Liver (tissue), 9 donors: Measurements from ENCODE around the gene KAZN. TPM values are rescaled to one million over a fixed set of nuclear protein-coding genes. Genes with fewer than 3 reads are reported as not detected.

ENCODE experiments used
- DNase-seq: peaks from one replicate; pipeline ENCODE4 v3.0.0-alpha.2; 2017; ENCODE audit warnings: low spot score
- H3K27ac ChIP-seq, 2 donors: one replicate each; pipeline ENCODE4 v1.7.0; 2013; ENCODE audit warnings: inconsistent platforms in 2 of 2, low read length in 2 of 2, control low read depth in 1 of 2, low read depth in 1 of 2, mild to moderate bottlenecking in 1 of 2
- H3K27me3 ChIP-seq, 4 donors: one replicate each; pipeline versions ENCODE4 v1.6.1 to v1.7.0; 2013; ENCODE audit warnings: low read length in 3 of 4, inconsistent platforms in 1 of 4, mild to moderate bottlenecking in 1 of 4, moderate library complexity in 1 of 4; ENCODE audit not compliant: control insufficient read depth in 4 of 4, insufficient read depth in 4 of 4
- H3K36me3 ChIP-seq, 4 donors: one replicate each; pipeline versions ENCODE4 v1.6.1 to v1.7.0; 2013; ENCODE audit warnings: low read length in 3 of 4, mild to moderate bottlenecking in 3 of 4, low read depth in 1 of 4, moderate library complexity in 1 of 4; ENCODE audit not compliant: control insufficient read depth in 4 of 4, insufficient read depth in 3 of 4
- H3K4me1 ChIP-seq, 4 donors: one replicate each; pipeline versions ENCODE4 v1.6.1 to v1.7.0; 2013; ENCODE audit warnings: low read length in 3 of 4, mild to moderate bottlenecking in 3 of 4, moderate library complexity in 1 of 4; ENCODE audit not compliant: control insufficient read depth in 4 of 4, insufficient read depth in 4 of 4
- H3K4me3 ChIP-seq, 3 donors: one replicate each; pipeline versions ENCODE4 v1.6.1 to v1.7.0; 2013; ENCODE audit warnings: low read length in 3 of 3, control low read depth in 1 of 3, low read depth in 1 of 3, mild to moderate bottlenecking in 1 of 3
- H3K9ac ChIP-seq, 2 donors: one replicate each; pipeline ENCODE4 v1.7.0; 2013; ENCODE audit warnings: low read length in 2 of 2, mild to moderate bottlenecking in 2 of 2, moderate library complexity in 2 of 2, control low read depth in 1 of 2, low read depth in 1 of 2
- H3K9me3 ChIP-seq, 4 donors: one replicate each; pipeline versions ENCODE4 v1.6.1 to v1.7.0; 2013; ENCODE audit warnings: low read length in 3 of 4; ENCODE audit not compliant: control insufficient read depth in 4 of 4
- ATF3 ChIP-seq: IDR thresholded peaks from 2 replicates; pipeline ENCODE4 v1.6.1; 2016; ENCODE audit warnings: antibody characterized with exemption
- EGR1 ChIP-seq, 2 donors: IDR thresholded peaks; 2 replicates each; pipeline ENCODE4 v1.6.1; 2016 to 2018; ENCODE audit warnings: antibody characterized with exemption in 2 of 2, low read depth in 2 of 2
- FOXA1 ChIP-seq: IDR thresholded peaks from 2 replicates; pipeline ENCODE4 v1.6.1; 2016; ENCODE audit warnings: antibody characterized with exemption
- FOXA2 ChIP-seq: IDR thresholded peaks from 2 replicates; pipeline ENCODE4 v1.6.1; 2016; ENCODE audit warnings: antibody characterized with exemption
- GABPA ChIP-seq, 2 donors: IDR thresholded peaks in 1 of 2; conservative IDR thresholded peaks in 1 of 2; 2 replicates each; pipeline ENCODE4 v1.6.1; 2016; ENCODE audit warnings: antibody characterized with exemption in 2 of 2, mild to moderate bottlenecking in 1 of 2, moderate library complexity in 1 of 2
- HNF4A ChIP-seq, 2 donors: conservative IDR thresholded peaks; 2 replicates each; pipeline ENCODE4 v1.6.1; 2016; ENCODE audit warnings: antibody characterized with exemption in 2 of 2, mild to moderate bottlenecking in 2 of 2
- HNF4G ChIP-seq: IDR thresholded peaks from 2 replicates; pipeline ENCODE4 v1.6.1; 2016; ENCODE audit warnings: antibody characterized with exemption
- JUND ChIP-seq, 2 donors: IDR thresholded peaks; 2 replicates each; pipeline ENCODE4 v1.6.1; 2016; ENCODE audit warnings: antibody characterized with exemption in 2 of 2
- MAX ChIP-seq: IDR thresholded peaks from 2 replicates; pipeline ENCODE4 v1.6.1; 2016; ENCODE audit warnings: antibody characterized with exemption
- NR2F2 ChIP-seq: IDR thresholded peaks from 2 replicates; pipeline ENCODE4 v1.6.1; 2016; ENCODE audit warnings: antibody characterized with exemption
- RAD21 ChIP-seq, 2 donors: IDR thresholded peaks; 2 replicates each; pipeline ENCODE4 v1.6.1; 2016; ENCODE audit warnings: antibody characterized with exemption in 2 of 2, mild to moderate bottlenecking in 2 of 2
- RXRA ChIP-seq, 2 donors: IDR thresholded peaks; 2 replicates each; pipeline ENCODE4 v1.6.1; 2017 to 2018; ENCODE audit warnings: antibody characterized with exemption in 2 of 2, mild to moderate bottlenecking in 1 of 2
- SP1 ChIP-seq: IDR thresholded peaks from 2 replicates; pipeline ENCODE4 v1.6.1; 2018; ENCODE audit warnings: antibody characterized with exemption, mild to moderate bottlenecking
- TAF1 ChIP-seq: conservative IDR thresholded peaks from 2 replicates; pipeline ENCODE4 v1.6.1; 2016; ENCODE audit warnings: antibody characterized with exemption, mild to moderate bottlenecking
- YY1 ChIP-seq: IDR thresholded peaks from 2 replicates; pipeline ENCODE4 v1.6.1; 2016; ENCODE audit warnings: antibody characterized with exemption, mild to moderate bottlenecking
- WGBS: extraction: QIAGEN DNeasy Blood & Tissue Kit; methylation state at CpG from one replicate; pipeline ENCODE4 v1.1.7; 2013; 5-methylcytosine and 5-hydroxymethylcytosine counted together
- polyA plus RNA-seq, 2 donors: library from polyadenylated mRNA; stranded (reverse) in 1 of 2; unstranded in 1 of 2; fragments of 200-250 nt in 1 of 2; fragments of >200 nt in 1 of 2; fragmentation: Nextera tagmentation in 1 of 2; extraction: Ambion mirVana in 1 of 2; gene quantifications; one replicate each; pipeline versions ENCODE4 v1.2.1 to v1.2.3, GENCODE V29; 2013 to 2015
- total RNA-seq, 2 donors: library from RNA; depleted of rRNA; stranded (reverse); fragments of >200 nt; gene quantifications; one replicate each; pipeline ENCODE4 v1.2.3, GENCODE V29; 2014
- TF ChIP-seq, protein P1 (sequence below): IDR thresholded peaks from 2 replicates; pipeline ENCODE4 v1.6.1; 2016; ENCODE audit warnings: antibody characterized with exemption, mild to moderate bottlenecking
- TF ChIP-seq, protein P2 (sequence below): IDR thresholded peaks from 2 replicates; pipeline ENCODE4 v1.6.1; 2016; ENCODE audit warnings: antibody characterized with exemption
- TF ChIP-seq, protein P3 (sequence below): fragments of 150-350 bp; IDR thresholded peaks from 2 replicates; pipeline ENCODE4 v1.5.1; 2017; ENCODE audit warnings: improper control_type of control experiment, low read depth, low read length; ENCODE audit not compliant: missing input control
- donor health status: healthy.
- donor health status: healthy.
- donor health status: healthy.
- donor health status: healthy.
- donor health status: healthy.

Gene KAZN
- total and polyA plus RNA-seq, 4 donors: 1.9 to 6.9 (median 2.4) TPM

DNA sequence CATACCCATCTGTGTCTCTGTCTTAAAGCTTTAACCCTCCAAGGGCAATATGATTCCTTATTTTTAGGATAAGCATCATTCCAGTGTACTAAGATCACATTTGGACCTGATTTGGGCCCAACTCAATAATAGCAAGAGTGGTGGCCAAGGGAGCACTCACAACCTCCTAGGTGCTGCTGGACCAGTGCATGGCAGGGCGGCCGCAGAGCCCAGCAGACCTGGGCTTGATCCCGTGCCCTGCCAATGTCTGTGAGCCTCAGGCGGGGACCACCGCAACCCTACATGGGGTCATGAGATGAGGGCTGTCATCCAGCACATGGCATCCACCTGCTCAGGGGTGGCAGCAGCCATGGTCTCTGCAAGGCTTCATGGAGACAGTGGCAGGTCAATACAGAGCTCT is 353.3 kb downstream of the KAZN start:
- 96% methylated on average over 5 of the region's 5 CpGs for WGBS
- no peaks in the 10 kb centered on the region for H3K36me3 ChIP-seq
- no peak for TF ChIP-seq RXRA (IDR thresholded peaks at IDR 0.05)
- no peak for TF ChIP-seq NR2F2
- no peak for TF ChIP-seq HNF4A (conservative IDR thresholded peaks at IDR 0.05)
- TF ChIP-seq SP1: no peak
- no peak for TF ChIP-seq YY1
- TF ChIP-seq FOXA2: no peak
- no peak overlapping the region for H3K4me3 ChIP-seq
- no peaks in the 10 kb centered on the region for H3K9me3 ChIP-seq
- H3K4me1 ChIP-seq: peaks cover 0 to 3% (median 1%) of the 10 kb centered on the region in 4 donors
- no peak overlapping the region for H3K27ac ChIP-seq
- no peak for DNase-seq
- no peaks in the 10 kb centered on the region for H3K27me3 ChIP-seq
- no peak overlapping the region for H3K9ac ChIP-seq

- TF ChIP-seq NR2F2 (peak; percentile 83), MAX (no peak), YY1 (no peak)
- no peak for DNase-seq
- H3K9ac ChIP-seq: no peak overlapping the region
- peaks cover 0 to 3% (median 0%) of the 10 kb centered on the region in 4 donors for H3K4me1 ChIP-seq
- no peaks in the 10 kb centered on the region for H3K9me3 ChIP-seq
- 56% methylated on average over 11 of the region's 11 CpGs for WGBS
- H3K4me3 ChIP-seq: no peak overlapping the region
- H3K36me3 ChIP-seq: no peaks in the 10 kb centered on the region
- no peak overlapping the region for H3K27ac ChIP-seq
- no peaks in the 10 kb centered on the region for H3K27me3 ChIP-seq
Observed at GRCh38 chr1:14952626-14953314, 354.3 kb downstream of the KAZN start.

GRCh38 chr1:14954210-14954609 is 355.7 kb downstream of the KAZN start:
- 84% methylated on average over 6 of the region's 6 CpGs for WGBS
- TF ChIP-seq HNF4G (no peak), HNF4A (conservative IDR thresholded peaks at IDR 0.05) (no peak), RAD21 (IDR thresholded peaks at IDR 0.05) (no peak), FOXA1 (no peak), GABPA (IDR thresholded peaks at IDR 0.05 in 1 of 2, conservative IDR thresholded peaks at IDR 0.05 in 1 of 2) (no peak), YY1 (no peak), FOXA2 (no peak), EGR1 (IDR thresholded peaks at IDR 0.05; ENCODE audit: low read depth in 2 of 2) (no peak), NR2F2 (no peak), ATF3 (no peak), SP1 (no peak), JUND (IDR thresholded peaks at IDR 0.05) (no peak), RXRA (IDR thresholded peaks at IDR 0.05) (no peak), MAX (no peak), TAF1 (no peak)
- TF ChIP-seq, protein P1, sequence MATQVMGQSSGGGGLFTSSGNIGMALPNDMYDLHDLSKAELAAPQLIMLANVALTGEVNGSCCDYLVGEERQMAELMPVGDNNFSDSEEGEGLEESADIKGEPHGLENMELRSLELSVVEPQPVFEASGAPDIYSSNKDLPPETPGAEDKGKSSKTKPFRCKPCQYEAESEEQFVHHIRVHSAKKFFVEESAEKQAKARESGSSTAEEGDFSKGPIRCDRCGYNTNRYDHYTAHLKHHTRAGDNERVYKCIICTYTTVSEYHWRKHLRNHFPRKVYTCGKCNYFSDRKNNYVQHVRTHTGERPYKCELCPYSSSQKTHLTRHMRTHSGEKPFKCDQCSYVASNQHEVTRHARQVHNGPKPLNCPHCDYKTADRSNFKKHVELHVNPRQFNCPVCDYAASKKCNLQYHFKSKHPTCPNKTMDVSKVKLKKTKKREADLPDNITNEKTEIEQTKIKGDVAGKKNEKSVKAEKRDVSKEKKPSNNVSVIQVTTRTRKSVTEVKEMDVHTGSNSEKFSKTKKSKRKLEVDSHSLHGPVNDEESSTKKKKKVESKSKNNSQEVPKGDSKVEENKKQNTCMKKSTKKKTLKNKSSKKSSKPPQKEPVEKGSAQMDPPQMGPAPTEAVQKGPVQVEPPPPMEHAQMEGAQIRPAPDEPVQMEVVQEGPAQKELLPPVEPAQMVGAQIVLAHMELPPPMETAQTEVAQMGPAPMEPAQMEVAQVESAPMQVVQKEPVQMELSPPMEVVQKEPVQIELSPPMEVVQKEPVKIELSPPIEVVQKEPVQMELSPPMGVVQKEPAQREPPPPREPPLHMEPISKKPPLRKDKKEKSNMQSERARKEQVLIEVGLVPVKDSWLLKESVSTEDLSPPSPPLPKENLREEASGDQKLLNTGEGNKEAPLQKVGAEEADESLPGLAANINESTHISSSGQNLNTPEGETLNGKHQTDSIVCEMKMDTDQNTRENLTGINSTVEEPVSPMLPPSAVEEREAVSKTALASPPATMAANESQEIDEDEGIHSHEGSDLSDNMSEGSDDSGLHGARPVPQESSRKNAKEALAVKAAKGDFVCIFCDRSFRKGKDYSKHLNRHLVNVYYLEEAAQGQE: no peak
- TF ChIP-seq, protein P2, sequence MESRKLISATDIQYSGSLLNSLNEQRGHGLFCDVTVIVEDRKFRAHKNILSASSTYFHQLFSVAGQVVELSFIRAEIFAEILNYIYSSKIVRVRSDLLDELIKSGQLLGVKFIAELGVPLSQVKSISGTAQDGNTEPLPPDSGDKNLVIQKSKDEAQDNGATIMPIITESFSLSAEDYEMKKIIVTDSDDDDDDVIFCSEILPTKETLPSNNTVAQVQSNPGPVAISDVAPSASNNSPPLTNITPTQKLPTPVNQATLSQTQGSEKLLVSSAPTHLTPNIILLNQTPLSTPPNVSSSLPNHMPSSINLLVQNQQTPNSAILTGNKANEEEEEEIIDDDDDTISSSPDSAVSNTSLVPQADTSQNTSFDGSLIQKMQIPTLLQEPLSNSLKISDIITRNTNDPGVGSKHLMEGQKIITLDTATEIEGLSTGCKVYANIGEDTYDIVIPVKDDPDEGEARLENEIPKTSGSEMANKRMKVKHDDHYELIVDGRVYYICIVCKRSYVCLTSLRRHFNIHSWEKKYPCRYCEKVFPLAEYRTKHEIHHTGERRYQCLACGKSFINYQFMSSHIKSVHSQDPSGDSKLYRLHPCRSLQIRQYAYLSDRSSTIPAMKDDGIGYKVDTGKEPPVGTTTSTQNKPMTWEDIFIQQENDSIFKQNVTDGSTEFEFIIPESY: no peak
- TF ChIP-seq, protein P3, sequence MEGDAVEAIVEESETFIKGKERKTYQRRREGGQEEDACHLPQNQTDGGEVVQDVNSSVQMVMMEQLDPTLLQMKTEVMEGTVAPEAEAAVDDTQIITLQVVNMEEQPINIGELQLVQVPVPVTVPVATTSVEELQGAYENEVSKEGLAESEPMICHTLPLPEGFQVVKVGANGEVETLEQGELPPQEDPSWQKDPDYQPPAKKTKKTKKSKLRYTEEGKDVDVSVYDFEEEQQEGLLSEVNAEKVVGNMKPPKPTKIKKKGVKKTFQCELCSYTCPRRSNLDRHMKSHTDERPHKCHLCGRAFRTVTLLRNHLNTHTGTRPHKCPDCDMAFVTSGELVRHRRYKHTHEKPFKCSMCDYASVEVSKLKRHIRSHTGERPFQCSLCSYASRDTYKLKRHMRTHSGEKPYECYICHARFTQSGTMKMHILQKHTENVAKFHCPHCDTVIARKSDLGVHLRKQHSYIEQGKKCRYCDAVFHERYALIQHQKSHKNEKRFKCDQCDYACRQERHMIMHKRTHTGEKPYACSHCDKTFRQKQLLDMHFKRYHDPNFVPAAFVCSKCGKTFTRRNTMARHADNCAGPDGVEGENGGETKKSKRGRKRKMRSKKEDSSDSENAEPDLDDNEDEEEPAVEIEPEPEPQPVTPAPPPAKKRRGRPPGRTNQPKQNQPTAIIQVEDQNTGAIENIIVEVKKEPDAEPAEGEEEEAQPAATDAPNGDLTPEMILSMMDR: no peak
- H3K4me1 ChIP-seq: peaks cover 0 to 3% (median 0%) of the 10 kb centered on the region in 4 donors
- H3K9ac ChIP-seq: no peak overlapping the region
- H3K4me3 ChIP-seq: no peak overlapping the region
- H3K27ac ChIP-seq: no peak overlapping the region
- no peak for DNase-seq
- H3K36me3 ChIP-seq: no peaks in the 10 kb centered on the region
- no peaks in the 10 kb centered on the region for H3K9me3 ChIP-seq
- H3K27me3 ChIP-seq: no peaks in the 10 kb centered on the region
